Measurements from ENCODE around the gene GALR1.

GALR1 gene

GRCh38 chr18:77218642-77219041, 31.0 kb upstream of the GALR1 start:
- H3K27me3 ChIP-seq: no peaks in the 10 kb centered on the region
- H3K36me3 ChIP-seq: no peaks in the 10 kb centered on the region
- no peaks in the 10 kb centered on the region for H3K9me3 ChIP-seq
- no peaks in the 10 kb centered on the region for H3K4me1 ChIP-seq
- DNase-seq: no peak
- TF ChIP-seq CTCF (IDR thresholded peaks at IDR 0.05; ENCODE audit: low read depth, low read length): no peak
- H3K4me3 ChIP-seq (ENCODE audit: low read depth, low read length): no peak overlapping the region

GRCh38 chr18:77220726-77221125, 28.9 kb upstream of the GALR1 start:
- H3K36me3 ChIP-seq: no peaks in the 10 kb centered on the region
- no peak for TF ChIP-seq CTCF (IDR thresholded peaks at IDR 0.05; ENCODE audit: low read depth, low read length)
- no peak overlapping the region for H3K4me3 ChIP-seq (ENCODE audit: low read depth, low read length)
- H3K27me3 ChIP-seq: no peaks in the 10 kb centered on the region
- no peaks in the 10 kb centered on the region for H3K4me1 ChIP-seq
- no peaks in the 10 kb centered on the region for H3K9me3 ChIP-seq
- DNase-seq: no peak

GRCh38 chr18:77222464-77222863, 27.2 kb upstream of the GALR1 start:
- Histone ChIP-seq H3K27me3 (no peaks in the 10 kb centered on the region), H3K36me3 (no peaks in the 10 kb centered on the region), H3K9me3 (no peaks in the 10 kb centered on the region), H3K4me1 (no peaks in the 10 kb centered on the region), H3K4me3 (ENCODE audit: low read depth, low read length) (no peak overlapping the region)
- no peak for DNase-seq
- no peak for TF ChIP-seq CTCF (IDR thresholded peaks at IDR 0.05; ENCODE audit: low read depth, low read length)

GRCh38 chr18:77223221-77223639, 26.4 kb upstream of the GALR1 start:
- Histone ChIP-seq H3K36me3 (no peaks in the 10 kb centered on the region), H3K27me3 (no peaks in the 10 kb centered on the region), H3K4me3 (ENCODE audit: low read depth, low read length) (no peak overlapping the region), H3K4me1 (no peaks in the 10 kb centered on the region), H3K9me3 (no peaks in the 10 kb centered on the region)
- DNase-seq: no peak
- no peak for TF ChIP-seq CTCF (IDR thresholded peaks at IDR 0.05; ENCODE audit: low read depth, low read length)

GRCh38 chr18:77223653-77224052, 26.0 kb upstream of the GALR1 start:
- TF ChIP-seq CTCF (IDR thresholded peaks at IDR 0.05; ENCODE audit: low read depth, low read length): no peak
- no peaks in the 10 kb centered on the region for H3K9me3 ChIP-seq
- no peak for DNase-seq
- H3K27me3 ChIP-seq: no peaks in the 10 kb centered on the region
- H3K4me1 ChIP-seq: no peaks in the 10 kb centered on the region
- H3K4me3 ChIP-seq (ENCODE audit: low read depth, low read length): no peak overlapping the region
- no peaks in the 10 kb centered on the region for H3K36me3 ChIP-seq

- Histone ChIP-seq H3K4me1 (no peaks in the 10 kb centered on the region), H3K27me3 (no peaks in the 10 kb centered on the region), H3K4me3 (ENCODE audit: low read depth, low read length) (no peak overlapping the region), H3K9me3 (no peaks in the 10 kb centered on the region), H3K36me3 (no peaks in the 10 kb centered on the region)
- no peak for TF ChIP-seq CTCF (IDR thresholded peaks at IDR 0.05; ENCODE audit: low read depth, low read length)
- no peak for DNase-seq
These were observed 19.0 kb upstream of the GALR1 start for GRCh38 chr18:77230645-77231044.
